OCI-LY3 (cell line): Measurements from ENCODE around the gene BLM.

Experiments used
- EZH2phosphoT487 ChIP-seq: fragments of 200-600 bp; shearing (Covaris generic); IDR thresholded peaks from 2 replicates; pipeline ENCODE4 v1.6.1; 2018; ENCODE audit warnings: antibody characterized with exemption, mixed run types, low read depth
- TF ChIP-seq, protein P1 (sequence below): fragments of 200-600, 300-600 bp; sonication (generic); IDR thresholded peaks from 2 replicates; pipeline ENCODE4 v1.5.1; 2014; ENCODE audit warnings: antibody characterized with exemption, low read length, low read depth

DNA sequence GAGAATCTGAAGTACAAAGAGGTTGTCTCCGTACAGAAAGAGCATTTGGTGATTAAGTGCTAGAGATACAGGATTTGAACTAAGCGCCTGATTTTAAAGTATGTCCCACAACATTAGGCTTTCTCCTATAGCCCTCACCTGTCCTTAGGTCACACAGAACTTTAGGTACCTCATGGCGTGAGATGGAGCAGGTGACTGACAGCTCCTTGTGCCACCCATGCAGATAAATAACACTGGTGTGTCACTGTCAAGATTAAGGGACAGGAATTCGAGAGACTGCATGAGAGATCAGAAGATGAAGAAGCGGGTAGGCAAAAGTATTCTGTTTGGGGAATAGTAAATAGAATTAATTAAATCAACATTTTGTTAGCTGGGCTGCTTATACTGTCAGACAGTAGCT lies 1.1 kb downstream of the BLM start:
- no peak for TF ChIP-seq EZH2phosphoT487
- TF ChIP-seq, protein P1, sequence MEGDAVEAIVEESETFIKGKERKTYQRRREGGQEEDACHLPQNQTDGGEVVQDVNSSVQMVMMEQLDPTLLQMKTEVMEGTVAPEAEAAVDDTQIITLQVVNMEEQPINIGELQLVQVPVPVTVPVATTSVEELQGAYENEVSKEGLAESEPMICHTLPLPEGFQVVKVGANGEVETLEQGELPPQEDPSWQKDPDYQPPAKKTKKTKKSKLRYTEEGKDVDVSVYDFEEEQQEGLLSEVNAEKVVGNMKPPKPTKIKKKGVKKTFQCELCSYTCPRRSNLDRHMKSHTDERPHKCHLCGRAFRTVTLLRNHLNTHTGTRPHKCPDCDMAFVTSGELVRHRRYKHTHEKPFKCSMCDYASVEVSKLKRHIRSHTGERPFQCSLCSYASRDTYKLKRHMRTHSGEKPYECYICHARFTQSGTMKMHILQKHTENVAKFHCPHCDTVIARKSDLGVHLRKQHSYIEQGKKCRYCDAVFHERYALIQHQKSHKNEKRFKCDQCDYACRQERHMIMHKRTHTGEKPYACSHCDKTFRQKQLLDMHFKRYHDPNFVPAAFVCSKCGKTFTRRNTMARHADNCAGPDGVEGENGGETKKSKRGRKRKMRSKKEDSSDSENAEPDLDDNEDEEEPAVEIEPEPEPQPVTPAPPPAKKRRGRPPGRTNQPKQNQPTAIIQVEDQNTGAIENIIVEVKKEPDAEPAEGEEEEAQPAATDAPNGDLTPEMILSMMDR, result no peak
